ENCODE measurements around the gene AGAP1. TPM values are rescaled to one million over a fixed set of nuclear protein-coding genes. Genes with fewer than 3 reads are reported as not detected.

Gene AGAP1
- total RNA-seq, 1 experiment from 2014 or later, result 25.8 TPM

DNA sequence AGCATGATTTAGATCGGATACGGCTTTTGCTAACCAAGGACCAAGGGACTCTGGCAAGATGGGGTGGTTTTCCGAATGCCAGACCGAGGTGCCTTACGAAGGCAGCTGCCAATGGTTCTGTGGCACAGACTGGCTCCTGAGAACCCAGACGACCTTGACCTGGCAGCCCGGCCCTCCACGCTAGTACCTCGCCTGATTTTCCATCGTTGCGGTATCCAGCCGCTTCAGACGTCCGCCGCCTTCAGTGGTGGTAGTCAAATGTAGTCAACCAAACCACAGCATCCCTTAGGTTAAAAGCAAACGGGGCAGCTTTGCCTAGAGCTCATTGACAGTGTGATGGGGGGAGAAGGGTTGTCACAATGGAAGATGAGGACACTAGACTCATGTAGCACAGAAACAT, 631.7 kb downstream of the AGAP1 start:
- no peak overlapping the region for H2BK120ac ChIP-seq (ENCODE audit: low read depth, low read length, poor library complexity, severe bottlenecking)
- H3K9me3 Mint-ChIP-seq, result no peaks in the 10 kb centered on the region
- no peaks in the 10 kb centered on the region for H3K79me2 ChIP-seq (ENCODE audit: insufficient read depth, low read length)
- peaks cover 3% of the 10 kb centered on the region; the same call in 1 of the 2 replicates for H3K4me1 ChIP-seq (ENCODE audit: insufficient read depth, low read length)
- TF ChIP-seq, protein P1, sequence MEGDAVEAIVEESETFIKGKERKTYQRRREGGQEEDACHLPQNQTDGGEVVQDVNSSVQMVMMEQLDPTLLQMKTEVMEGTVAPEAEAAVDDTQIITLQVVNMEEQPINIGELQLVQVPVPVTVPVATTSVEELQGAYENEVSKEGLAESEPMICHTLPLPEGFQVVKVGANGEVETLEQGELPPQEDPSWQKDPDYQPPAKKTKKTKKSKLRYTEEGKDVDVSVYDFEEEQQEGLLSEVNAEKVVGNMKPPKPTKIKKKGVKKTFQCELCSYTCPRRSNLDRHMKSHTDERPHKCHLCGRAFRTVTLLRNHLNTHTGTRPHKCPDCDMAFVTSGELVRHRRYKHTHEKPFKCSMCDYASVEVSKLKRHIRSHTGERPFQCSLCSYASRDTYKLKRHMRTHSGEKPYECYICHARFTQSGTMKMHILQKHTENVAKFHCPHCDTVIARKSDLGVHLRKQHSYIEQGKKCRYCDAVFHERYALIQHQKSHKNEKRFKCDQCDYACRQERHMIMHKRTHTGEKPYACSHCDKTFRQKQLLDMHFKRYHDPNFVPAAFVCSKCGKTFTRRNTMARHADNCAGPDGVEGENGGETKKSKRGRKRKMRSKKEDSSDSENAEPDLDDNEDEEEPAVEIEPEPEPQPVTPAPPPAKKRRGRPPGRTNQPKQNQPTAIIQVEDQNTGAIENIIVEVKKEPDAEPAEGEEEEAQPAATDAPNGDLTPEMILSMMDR (conservative IDR thresholded peaks at IDR 0.05), result no peak
- no peaks in the 10 kb centered on the region for H3K79me1 ChIP-seq (ENCODE audit: insufficient read depth, low read depth, low read length, poor library complexity, severe bottlenecking)
- no peak overlapping the region for H3K4ac ChIP-seq (ENCODE audit: low read depth, low read length)
- no peak overlapping the region for H3K18ac ChIP-seq (ENCODE audit: insufficient read length, low read depth, low read length)
- no peak overlapping the region for H3T11ph ChIP-seq (ENCODE audit: low read length)
- no peak overlapping the region for H3K4me2 ChIP-seq (ENCODE audit: insufficient read depth, insufficient read length, low read length)
- no peak overlapping the region for H3K23ac ChIP-seq (ENCODE audit: insufficient read length, low read depth, low read length)
- no peaks in the 10 kb centered on the region for H3K9me3 ChIP-seq (ENCODE audit: control insufficient read depth, low read depth, low read length)
- H3K4me1 Mint-ChIP-seq, result peaks cover 9 to 12% of the 10 kb centered on the region in 2 experiments
- no peak overlapping the region for H2AK5ac ChIP-seq (ENCODE audit: insufficient read length, low read length)
- no peak overlapping the region for H3K4me3 Mint-ChIP-seq
- no peak overlapping the region for H3K14ac ChIP-seq (ENCODE audit: insufficient read depth, low read length)
- no peaks in the 10 kb centered on the region for H3K27me3 ChIP-seq (ENCODE audit: insufficient read depth, low read length)
- H3K27me3 Mint-ChIP-seq (ENCODE audit: low read depth), result peaks cover 3% of the 10 kb centered on the region
- no CpG with 5 or more reads among the region's 16 CpGs for WGBS (ENCODE audit: extremely low coverage, insufficient read length, low lambda C conversion rate)
- no peaks in the 10 kb centered on the region for H4K20me1 ChIP-seq (ENCODE audit: control insufficient read depth, insufficient read depth, insufficient read length)
- H3K56ac ChIP-seq (ENCODE audit: insufficient read length, low read depth, low read length), result no peak overlapping the region
- no peak overlapping the region for H2BK5ac ChIP-seq (ENCODE audit: insufficient read length, low read length)
- no peak overlapping the region for H4K5ac ChIP-seq (ENCODE audit: insufficient read length, low read depth, low read length)
- no peak overlapping the region for H2AFZ ChIP-seq (ENCODE audit: low read length)
- no peak overlapping the region for H3K27ac ChIP-seq (ENCODE audit: insufficient read length, low read depth, low read length)
- no peak overlapping the region for H4K91ac ChIP-seq (ENCODE audit: insufficient read length, low read depth, low read length)
- H2BK15ac ChIP-seq (ENCODE audit: low read depth, low read length), result no peak overlapping the region
- no peak overlapping the region for H2BK12ac ChIP-seq (ENCODE audit: insufficient read length, low read depth, low read length)
- H4K8ac ChIP-seq (replicated peaks; ENCODE audit: insufficient read length, low read depth, low read length), result no peak overlapping the region
- DNase-seq, result no peak
- H3K27ac Mint-ChIP-seq, result no peak overlapping the region
- no peaks in the 10 kb centered on the region for H3K23me2 ChIP-seq (ENCODE audit: insufficient read length, low read depth, low read length, poor library complexity, severe bottlenecking)
- no peak overlapping the region for H3K9ac ChIP-seq (ENCODE audit: extremely low read depth, insufficient read length, low read length)
- peaks cover 5 to 10% (median 9%) of the 10 kb centered on the region in 3 experiments for H3K36me3 Mint-ChIP-seq (ENCODE audit: insufficient read depth in 1 of 3, low read depth in 3 of 3)
- no peak overlapping the region for H2BK20ac ChIP-seq (ENCODE audit: low read depth, low read length, poor library complexity, severe bottlenecking)

Measured in H9 (cell line).